Hepatic stellate cell (primary cell): ENCODE data around the gene CERS1.

Experiments
- DNase-seq: peaks from one replicate; pipeline ENCODE4 v3.0.0; 2011; ENCODE audit warnings: low spot score

The CERS1 gene

GRCh38 chr19:18856385-18857126, 39.4 kb downstream of the CERS1 start:
- peak; percentile 60 for DNase-seq

- no peak for DNase-seq
Observed at GRCh38 chr19:18855647-18856384, 40.1 kb downstream of the CERS1 start.

- DNase-seq: no peak
Observed at GRCh38 chr19:18854982-18855381, 41.0 kb downstream of the CERS1 start.

- no peak for DNase-seq
Observed at GRCh38 chr19:18853755-18854427, 42.1 kb downstream of the CERS1 start.

GRCh38 chr19:18852648-18853047, 43.3 kb downstream of the CERS1 start:
- DNase-seq: no peak

- DNase-seq: no peak
Observed at GRCh38 chr19:18851673-18852325, 44.2 kb downstream of the CERS1 start.

GRCh38 chr19:18850471-18851375, 45.2 kb downstream of the CERS1 start:
- DNase-seq: no peak

GRCh38 chr19:18849838-18850400, 46.0 kb downstream of the CERS1 start:
- no peak for DNase-seq

GRCh38 chr19:18848878-18849661, 46.9 kb downstream of the CERS1 start:
- DNase-seq: peak; percentile 88

GRCh38 chr19:18847549-18848463, 48.2 kb downstream of the CERS1 start:
- DNase-seq: no peak

GRCh38 chr19:18846862-18847548, 49.0 kb downstream of the CERS1 start:
- peak; percentile 91 for DNase-seq

GRCh38 chr19:18845961-18846360, 50.0 kb downstream of the CERS1 start:
- DNase-seq: no peak

- no peak for DNase-seq
Observed at GRCh38 chr19:18844806-18845329, 51.1 kb downstream of the CERS1 start.

GRCh38 chr19:18843960-18844359, 52.0 kb downstream of the CERS1 start:
- DNase-seq: no peak

GRCh38 chr19:18842166-18842565, 53.8 kb downstream of the CERS1 start:
- no peak for DNase-seq

- DNase-seq: no peak
Observed at GRCh38 chr19:18841400-18841799, 54.6 kb downstream of the CERS1 start.

- no peak for DNase-seq
Observed at GRCh38 chr19:18840288-18841267, 55.4 kb downstream of the CERS1 start.
